DMS153 treated with DMSO at 0.1 percent for 48 hours (cell line): Measurements from ENCODE around the gene NHLRC1.
"Not testable (repeated sequence)": the region's sequence is repeated elsewhere in the genome, so short reads cannot be mapped to it uniquely, and the experiment has no call there.

Experiments used
- DNase-seq: peaks from one replicate; lab custom pipeline; 2025; ENCODE audit not compliant: unreplicated experiment; lab: John Stamatoyannopoulos, UW

Gene NHLRC1

DNA sequence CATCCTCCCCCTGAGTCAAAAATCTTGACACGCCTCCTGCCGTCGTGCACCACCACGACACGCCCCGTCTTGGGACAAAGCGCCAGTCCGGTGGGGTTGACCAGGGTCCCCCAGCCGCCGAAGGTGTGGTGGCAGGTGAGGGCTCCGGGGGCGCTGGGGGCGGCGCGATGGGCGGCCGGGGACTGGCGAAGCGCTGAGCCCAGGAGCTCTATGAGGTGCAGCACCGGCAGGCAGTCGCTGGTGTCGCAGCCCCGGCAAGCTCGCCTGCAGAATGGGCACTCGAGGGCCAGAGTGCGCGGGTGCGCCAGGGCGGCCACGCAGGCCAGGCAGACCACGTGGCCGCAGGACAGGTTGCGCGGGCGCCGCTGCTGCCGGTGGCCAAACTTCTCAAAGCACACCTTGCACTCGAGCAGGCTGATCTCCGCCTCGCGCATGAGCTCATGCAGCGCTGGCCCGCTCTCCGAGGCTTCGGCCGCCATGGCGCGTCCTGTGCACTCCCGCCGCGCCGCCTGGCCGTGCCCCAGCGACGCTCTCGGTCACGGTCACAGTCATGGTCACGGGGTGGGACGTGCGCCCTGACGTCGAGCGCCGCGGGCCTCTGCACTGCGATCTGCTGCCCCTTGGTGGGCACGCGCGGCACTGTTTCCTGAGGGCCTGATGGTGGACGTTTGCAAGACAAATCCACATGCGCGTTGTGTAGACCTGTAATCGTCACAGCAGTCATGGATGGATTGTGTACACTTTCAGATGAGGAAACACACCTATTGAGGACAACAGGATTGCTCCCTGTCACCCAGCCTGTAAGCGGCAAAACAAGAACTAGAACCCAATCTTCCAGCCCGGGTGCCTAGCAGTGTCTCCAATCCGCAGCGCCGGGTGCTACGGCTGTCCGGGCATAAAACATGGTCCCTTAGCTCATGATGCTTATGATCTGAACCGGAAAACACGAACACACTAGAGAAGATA, at the start of gene NHLRC1:
NHLRC1 (minus strand) TSS at position 550 of the 966 bp plus-strand sequence; CDS start at position 479, 71 bp downstream.
- peak; percentile 83 for DNase-seq

DNA sequence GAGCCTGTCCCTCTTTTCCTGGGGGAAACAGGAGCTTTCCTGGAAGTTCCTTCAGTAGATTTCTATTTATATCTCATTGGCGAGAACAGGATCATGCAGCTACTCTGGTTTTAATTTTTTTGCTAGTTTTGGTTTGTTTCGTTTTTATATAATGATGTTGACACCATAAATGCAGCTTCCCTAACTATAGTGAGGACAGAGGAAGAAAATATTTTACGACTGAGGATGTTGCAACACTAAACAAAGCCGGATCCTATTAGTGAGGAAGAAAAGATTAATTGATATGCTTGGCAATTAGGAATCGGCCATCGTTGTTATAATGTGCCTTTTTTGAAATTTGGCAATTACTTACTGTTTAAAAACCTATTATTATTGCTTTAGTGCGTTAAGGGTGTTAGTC, 49.4 kb upstream of the NHLRC1 start:
- DNase-seq, result no peak

DNA sequence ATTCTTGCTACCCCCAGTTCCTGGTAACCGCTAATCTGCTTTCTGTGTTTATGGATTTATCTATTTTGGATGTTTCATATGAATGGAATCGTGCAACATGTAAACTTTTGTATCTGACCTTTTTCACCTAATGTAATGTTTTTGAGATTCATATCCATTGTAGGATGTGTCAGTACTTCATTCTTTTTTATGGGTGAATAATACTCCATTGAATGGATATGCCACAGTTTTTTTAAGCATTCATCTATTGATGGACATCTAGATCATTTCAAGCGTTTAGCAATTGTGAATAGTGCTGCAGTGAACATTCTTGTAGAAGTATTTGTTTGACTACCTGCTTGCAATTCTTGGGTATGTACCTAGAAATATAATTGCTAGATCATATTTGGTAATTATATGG, 45.8 kb upstream of the NHLRC1 start:
- DNase-seq, result no peak

DNA sequence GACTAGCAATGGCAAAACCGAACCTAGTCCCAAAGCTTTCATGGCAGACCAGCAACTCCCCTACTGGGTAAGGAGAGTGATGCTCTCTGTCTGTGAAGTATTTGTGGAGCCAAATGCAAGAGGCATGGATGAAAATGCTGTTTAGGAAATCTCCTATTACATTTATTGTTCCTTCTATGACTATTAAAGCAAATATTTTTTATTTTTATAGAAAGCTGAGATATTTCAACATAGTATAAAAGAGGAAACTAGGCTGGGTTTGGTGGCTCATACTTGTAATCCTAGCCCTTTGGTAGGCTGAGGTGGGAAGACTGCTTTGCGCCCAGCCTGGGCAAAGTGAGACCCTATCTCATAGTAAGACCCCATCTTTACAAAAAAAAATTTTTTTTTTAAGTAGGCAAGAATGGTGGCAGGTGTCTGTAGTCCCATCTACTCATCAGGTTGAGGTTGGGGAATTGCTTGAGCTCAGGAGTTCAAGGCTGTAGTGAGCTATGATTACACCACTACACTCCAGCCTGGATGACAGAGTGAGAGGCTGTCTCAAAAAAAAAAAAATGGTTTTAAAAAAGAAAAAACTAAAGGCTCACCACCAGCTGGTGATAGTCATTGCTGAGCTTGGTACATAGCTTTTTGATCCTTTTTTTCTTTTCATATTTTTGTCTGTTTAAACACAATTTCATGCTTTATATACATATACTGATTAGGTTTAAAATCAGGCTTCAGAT, 44.0 kb upstream of the NHLRC1 start:
- no peak for DNase-seq

DNA sequence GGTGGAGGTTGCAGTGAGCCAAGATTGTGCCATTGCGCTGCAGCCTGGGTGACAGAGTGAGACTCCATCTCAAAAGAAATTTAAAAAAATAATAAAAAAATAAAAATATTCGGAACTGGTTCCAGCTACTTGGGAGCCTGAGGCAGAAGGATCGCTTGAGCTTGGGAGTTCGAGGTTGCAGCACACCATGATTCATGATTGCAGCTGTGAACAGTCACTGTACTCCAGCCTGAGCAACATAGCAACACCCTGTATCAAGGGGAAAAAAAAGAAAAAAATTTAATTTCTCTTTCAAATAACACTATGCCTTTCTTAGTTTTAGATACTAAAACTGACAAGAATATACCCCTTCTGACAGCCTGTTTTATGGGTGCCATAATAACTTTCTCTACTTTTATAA, 43.3 kb upstream of the NHLRC1 start:
- DNase-seq, result no peak

DNA sequence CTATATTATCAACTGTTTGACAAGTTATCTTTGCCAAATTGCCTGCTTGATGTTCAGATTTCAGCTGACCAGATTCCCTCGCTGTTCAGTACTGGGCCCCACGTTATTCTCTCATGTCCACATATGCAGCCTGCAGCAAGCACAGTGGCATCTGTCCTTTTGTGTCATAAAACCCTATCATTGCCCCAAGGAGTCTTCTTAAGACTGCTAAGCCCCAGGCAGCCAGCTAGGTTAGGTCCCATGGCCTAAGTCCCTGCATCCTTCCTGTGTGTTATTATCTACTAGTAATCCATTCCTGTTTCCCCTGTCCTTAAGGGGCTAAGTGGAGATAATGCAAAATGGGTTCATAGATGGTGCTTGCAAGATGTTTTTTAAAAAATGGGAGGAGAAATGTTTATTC, 39.9 kb upstream of the NHLRC1 start:
- no peak for DNase-seq

DNA sequence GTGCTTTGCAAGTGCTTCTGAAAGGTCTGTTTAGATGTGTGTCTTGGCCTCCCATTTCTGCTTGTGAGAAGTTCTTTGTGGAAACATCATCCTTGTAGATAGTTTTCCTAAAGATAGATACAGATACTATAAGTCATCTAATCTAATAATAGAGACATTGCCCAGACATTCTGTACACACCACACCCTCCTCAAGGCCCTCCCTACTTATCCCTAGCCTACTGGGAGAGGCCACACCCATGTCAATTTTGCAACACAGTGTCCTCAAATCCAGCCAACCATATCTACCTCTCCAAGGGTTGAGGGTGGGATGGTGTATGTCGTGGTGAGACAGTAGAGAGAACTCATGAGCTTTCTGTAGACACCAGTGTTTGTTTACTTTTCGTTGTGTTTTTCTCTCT, 39.0 kb upstream of the NHLRC1 start:
- no peak for DNase-seq

DNA sequence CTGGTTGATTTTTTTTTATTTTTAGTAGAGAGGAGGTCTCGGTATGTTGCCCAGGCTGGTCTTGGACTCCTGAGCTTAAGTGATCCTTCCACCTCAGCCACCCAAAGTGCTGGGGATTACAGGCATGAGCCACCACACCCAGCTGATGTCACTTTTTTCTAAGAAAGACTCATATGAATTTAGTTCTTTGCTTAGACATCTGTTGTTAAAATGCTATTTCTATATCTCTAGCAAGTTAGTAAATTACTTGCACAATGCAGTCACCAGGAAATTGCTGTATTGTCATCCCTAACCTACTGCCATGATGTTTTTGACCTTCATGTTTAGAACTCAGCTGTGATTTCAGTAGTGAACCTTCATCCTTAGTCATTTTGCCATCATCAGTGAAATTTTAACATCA, 38.4 kb upstream of the NHLRC1 start:
- no peak for DNase-seq

DNA sequence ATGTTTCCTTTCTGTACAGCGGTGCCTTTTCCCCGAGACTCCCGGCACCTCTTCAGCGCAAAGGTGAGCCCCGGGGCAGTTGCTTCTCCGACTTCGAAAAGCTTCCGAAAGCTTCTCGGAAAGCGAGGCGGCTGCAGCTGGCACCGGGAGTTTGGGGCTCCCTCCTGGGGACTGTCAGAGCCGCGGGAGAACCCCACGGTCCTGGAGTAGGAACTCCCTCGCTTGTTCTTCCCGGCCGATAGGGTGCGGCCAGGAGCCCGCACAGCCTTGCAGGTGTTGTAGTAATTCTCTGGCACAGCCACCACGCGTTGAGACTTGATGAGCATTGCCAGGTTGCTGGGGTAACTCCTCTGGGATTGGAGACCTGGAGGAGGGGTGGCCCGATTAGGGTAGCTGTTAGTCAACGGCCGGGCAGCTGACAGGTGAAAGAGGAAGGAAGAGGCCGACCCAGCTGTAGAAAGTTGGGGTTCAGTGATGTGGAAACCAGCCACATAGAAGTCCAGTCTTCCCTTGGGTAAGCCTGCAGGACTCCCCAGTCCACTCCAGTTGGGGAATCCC, 33.5 kb upstream of the NHLRC1 start:
- DNase-seq, result peak; percentile 57

DNA sequence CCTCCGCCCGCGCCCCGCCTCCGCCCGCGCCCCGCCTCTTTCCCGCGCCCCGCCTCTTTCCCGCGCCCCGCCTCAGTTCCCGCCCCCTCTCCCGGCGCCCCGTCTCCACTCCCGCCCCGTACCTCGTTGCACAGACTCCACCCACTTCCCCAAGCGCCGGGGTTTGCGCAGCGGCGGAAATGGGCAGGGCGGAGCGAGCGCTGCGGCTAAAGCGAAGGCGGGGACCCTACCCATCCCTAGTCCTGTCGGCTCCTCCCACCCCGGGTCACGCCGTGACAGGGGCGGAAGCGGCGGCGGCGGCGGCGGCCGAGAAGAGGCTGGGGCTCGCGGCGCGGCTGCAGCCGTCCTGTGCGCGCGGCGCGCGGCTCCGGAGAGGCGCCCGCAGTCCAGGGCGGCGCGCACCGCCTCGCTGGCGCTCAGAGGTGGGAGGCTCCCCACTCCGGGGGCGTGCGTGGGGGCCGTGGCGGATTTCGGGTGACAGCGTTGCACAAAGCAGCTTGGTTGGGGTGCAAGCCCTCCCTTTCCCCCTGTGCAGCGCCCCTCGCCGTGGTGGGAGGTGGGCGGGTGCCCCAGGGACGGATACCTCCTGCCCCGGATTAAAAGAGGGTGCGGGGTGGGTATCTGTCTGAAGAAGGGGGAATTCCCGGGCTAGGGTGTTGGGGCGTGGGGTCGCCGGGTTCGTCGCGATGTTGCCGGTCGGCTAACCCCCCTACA, 32.8 kb upstream of the NHLRC1 start, which contains the start of gene KDM1B:
KDM1B (plus strand) TSS at position 273 of the 714 bp plus-strand sequence. CDS start 4,474 bp downstream, outside the sequence.
- DNase-seq, result peak; percentile 96

DNA sequence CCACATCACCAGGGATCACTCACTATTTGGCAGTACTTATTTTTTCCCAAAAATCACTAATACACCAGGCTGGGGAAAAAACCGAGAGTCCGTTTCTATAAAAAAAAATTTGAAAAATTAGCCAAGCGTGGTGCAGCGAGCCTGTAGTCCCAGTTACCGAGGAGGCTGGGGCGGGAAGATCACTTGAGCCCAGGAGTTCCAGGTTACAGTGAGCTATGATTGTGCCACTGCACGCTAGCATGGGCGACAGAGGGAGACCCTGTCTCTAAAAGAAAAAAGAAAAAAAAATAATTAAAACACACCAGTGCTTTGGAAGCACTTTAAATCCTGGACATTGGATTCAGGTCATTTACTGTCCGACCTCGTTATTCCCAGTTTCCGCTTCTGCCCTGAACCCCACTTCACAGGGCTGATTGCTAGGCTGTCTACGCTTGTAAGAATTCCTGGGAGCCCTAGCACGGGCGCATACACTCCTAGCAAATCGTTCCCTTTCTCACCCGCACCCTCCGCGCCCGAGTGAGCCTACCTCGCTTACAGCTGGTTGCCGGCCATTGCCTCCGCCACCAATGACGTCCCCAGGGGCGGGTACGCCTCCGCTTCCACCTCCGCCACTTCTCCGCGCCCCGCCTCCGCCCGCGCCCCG, 32.2 kb upstream of the NHLRC1 start, which contains the start of gene TPMT:
TPMT (minus strand) TSS at position 571 of the 643 bp plus-strand sequence. CDS start 5,950 bp downstream, outside the sequence.
- DNase-seq, result no peak

DNA sequence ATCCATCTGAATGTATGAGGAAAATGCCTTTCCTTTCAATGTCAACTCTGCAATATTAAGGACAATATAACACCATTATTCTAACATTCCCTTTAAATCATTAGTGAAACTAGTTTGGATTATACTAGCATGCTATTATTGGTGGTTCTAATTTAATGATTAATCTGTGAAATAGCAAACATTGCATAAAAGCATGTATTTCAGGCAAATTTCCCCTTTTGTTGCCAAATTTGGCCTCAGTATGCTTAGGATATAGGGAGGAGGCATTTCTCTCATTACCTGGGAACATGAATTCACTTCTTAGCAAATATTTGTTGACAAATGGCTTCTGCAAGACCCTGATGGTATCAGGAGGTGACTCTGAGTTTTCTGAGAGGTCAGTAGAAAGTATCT, 30.8 kb upstream of the NHLRC1 start:
- no peak for DNase-seq

DNA sequence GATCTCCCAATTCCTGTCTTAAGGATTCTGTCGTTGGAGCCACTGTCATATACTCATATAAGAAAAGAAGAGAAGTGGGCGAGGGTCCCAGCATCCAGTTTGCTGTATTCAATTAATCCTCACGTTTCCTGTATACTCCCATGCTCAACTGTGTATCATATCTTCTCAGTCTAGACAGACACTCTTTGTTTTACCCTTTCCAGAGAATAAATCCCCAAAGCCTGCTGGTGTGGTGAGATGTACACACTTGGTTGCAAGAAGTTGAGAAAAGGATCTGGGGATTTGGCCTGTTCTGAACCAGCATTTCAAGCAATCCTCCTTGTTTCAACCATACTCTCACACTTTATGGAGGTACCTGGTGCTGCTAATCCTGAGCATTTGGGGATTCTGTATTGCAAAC, 29.3 kb upstream of the NHLRC1 start:
- no peak for DNase-seq

DNA sequence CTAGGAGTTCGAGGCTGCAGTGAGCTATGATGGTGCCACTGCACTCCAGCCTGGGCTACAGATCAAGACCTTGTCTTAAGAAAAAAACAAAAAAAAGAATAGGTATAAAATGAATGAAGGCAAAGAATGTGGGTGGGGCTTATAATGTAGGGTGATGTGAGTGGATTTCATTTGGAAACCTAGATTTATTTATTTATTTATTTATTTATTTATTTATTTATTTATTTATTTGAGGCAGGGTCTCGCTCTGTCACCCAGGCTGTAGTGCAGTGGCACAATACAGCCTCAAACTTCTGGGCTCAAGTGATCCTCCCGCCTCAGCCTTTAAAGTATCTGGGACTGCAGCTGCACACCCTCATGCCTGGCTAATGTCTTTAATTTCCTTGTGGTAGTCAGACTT, 28.9 kb upstream of the NHLRC1 start:
- not testable (repeated sequence) for DNase-seq

DNA sequence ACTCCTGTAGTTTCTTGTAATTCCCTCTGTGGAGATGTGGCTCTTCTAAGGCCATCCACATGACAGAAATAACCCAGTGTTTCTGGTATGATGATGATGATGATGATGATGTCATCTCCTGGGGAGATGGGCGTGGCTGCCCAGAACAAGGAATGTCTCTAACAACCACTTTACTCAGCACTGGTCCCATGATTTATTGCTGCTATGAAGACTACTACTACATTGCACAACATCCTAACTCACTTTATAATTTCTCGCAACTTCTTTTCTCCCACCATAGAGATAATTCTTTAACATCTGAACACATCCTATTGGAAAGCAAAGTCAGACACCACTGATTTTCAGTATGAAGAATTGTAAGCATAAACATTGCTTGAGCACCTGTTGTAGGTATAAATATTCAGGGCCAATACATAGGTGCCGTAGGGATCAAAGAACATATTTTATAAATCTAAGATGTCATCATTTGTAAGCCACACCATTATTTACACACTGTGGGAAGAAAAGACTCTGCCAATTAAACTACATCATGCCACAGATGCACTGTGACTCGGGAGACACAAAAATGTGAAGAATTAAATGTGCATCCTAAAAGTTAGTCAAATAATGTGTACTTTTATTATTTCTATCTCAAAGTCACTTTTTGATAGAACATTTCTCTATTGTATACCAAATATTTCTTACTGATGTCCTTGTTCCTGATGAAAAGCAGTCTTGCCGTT, 26.0 kb upstream of the NHLRC1 start:
- no peak for DNase-seq

DNA sequence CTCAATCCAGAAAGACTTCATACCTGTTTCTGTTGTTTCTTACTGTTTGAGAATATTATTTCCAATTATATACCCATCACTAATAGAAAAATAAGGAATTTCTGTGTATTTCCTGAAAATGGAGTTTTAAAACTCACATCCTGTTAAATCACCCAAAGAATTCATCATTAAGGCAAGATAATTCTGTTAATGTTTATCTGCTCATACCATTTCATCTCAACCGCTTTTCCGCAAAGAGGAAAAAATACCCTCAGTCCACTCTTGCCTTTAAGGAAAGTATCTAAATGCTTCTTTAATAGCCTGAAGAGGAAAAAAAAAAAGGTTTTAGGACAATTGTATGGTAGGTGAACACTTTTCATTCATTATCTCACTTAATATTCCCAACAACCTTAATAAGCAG, 25.1 kb upstream of the NHLRC1 start:
- no peak for DNase-seq

DNA sequence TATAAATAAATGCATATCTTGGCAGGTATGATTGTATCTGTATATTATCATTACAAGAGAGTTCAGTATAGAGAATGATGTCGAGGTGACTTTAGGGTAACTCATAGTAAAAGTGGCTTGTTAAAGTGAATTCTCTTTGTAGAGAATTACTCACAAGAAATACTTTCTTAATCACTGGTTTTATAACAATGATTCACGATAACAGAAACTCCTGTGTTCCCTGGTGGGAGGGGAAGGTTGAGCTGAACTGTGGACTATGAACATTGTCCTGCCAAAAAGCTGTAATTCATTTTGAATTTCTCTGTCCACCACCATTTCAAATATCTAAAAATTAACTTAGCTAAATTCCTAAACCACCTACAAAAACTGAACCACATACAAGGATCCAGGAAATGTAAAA, 24.7 kb upstream of the NHLRC1 start:
- no peak for DNase-seq

DNA sequence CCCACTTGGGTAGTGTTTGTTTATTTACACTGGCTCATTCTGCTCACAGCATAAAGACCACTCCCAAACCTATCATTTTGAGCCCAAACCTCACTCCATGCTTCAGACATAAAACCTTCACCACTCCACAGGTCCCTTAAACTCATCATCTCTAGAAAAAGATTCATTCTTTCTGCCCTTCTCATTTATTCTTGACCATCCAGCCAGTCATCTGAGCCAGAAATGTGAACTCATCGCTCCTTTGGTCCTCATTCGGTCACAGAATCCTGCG, 20.0 kb upstream of the NHLRC1 start:
- peak; percentile 25 for DNase-seq

DNA sequence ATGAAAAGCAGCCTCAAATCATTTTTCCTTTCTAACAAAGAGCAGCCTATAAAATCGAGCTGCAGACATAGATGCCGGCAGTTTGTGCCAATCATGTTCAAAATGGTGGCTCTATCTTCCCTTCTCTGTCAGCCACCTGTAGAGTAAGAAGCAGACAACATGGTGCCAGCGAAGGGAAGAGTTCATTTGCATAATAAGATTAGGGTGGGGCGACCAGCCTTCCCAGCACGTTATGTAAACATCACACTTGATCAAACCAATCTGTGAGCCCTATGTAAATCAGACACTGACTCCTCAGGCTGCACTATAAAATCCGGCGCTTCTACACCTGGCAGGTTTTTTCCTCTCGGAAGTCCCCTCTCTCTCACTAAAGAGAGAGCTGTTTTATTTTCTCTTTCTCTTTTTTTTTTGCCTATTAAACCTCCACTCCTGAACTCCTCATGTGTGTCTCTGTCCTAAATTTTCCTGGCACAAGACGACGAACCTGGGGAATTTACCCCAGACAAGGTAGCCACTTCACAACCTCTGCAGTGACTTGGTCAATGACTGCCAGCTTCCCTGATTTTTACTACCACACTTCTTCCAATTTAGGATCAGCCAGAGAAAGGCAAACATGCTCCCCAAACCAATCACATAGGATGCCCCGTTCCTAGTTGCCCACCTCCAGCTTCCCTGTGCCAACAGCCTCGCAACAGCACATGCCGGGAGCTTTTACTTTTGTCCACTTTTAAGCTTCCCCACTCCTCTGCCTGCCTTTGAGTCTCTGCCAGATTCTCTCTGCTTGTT, 19.5 kb upstream of the NHLRC1 start:
- peak; percentile 72 for DNase-seq
